Measurements from ENCODE around the gene PARD6A.
A peak's percentile ranks its signal among the peaks of the same experiment; 100 is the strongest.

Gene PARD6A

GRCh38 chr16:67659675-67660563 lies 841 bp upstream of the PARD6A start, which contains the start of gene ACD:
Gene ACD (minus strand): TSS chr16:67660260. CDS start chr16:67660220, 40 bp downstream.
- DNase-seq (ENCODE audit: low spot score), result peak; percentile 100
- no peak for TF ChIP-seq CTCF (IDR thresholded peaks at IDR 0.05; ENCODE audit: extremely low read depth, missing control alignments)

- DNase-seq (ENCODE audit: low spot score), result no peak
- no peak for TF ChIP-seq CTCF (IDR thresholded peaks at IDR 0.05; ENCODE audit: extremely low read depth, missing control alignments)
Measured at GRCh38 chr16:67661101-67661761, 471 bp downstream of the PARD6A start.

GRCh38 chr16:67661886-67662652 lies 1.3 kb downstream of the PARD6A start:
- TF ChIP-seq CTCF (IDR thresholded peaks at IDR 0.05; ENCODE audit: extremely low read depth, missing control alignments), result no peak
- DNase-seq (ENCODE audit: low spot score), result no peak

GRCh38 chr16:67662653-67663010 lies 1.9 kb downstream of the PARD6A start:
- TF ChIP-seq CTCF (IDR thresholded peaks at IDR 0.05; ENCODE audit: extremely low read depth, missing control alignments), result no peak
- no peak for DNase-seq (ENCODE audit: low spot score)

- TF ChIP-seq CTCF (IDR thresholded peaks at IDR 0.05; ENCODE audit: extremely low read depth, missing control alignments), result no peak
- no peak for DNase-seq (ENCODE audit: low spot score)
Measured at GRCh38 chr16:67663151-67663876, 2.6 kb downstream of the PARD6A start.

- DNase-seq (ENCODE audit: low spot score), result no peak
- no peak for TF ChIP-seq CTCF (IDR thresholded peaks at IDR 0.05; ENCODE audit: extremely low read depth, missing control alignments)
Measured at GRCh38 chr16:67663877-67664222, 3.1 kb downstream of the PARD6A start.
